Skeletal muscle satellite cell (primary cell): ENCODE results near the gene CYP4Z1. TPM values are rescaled to one million over a fixed set of nuclear protein-coding genes. Genes with fewer than 3 reads are reported as not detected.
"Not testable (repeated sequence)": the region's sequence is repeated elsewhere in the genome, so short reads cannot be mapped to it uniquely, and the experiment has no call there.

ENCODE experiments used
- H3K27me3 ChIP-seq: 2 replicates; pipeline ENCODE4 v1.7.0; 2013; ENCODE audit warnings: low read length; ENCODE audit not compliant: control insufficient read depth, insufficient read depth
- H3K36me3 ChIP-seq: 2 replicates; pipeline ENCODE4 v1.7.0; 2013; ENCODE audit warnings: mild to moderate bottlenecking, control low read depth, low read length; ENCODE audit not compliant: insufficient read depth
- H3K4me1 ChIP-seq: 2 replicates; pipeline ENCODE4 v1.7.0; 2013; ENCODE audit warnings: low read length; ENCODE audit not compliant: control insufficient read depth, insufficient read depth
- H3K4me2 ChIP-seq: 2 replicates; pipeline ENCODE4 v1.7.0; 2013; ENCODE audit warnings: mild to moderate bottlenecking, low read length
- H3K4me3 ChIP-seq: 2 replicates; pipeline ENCODE4 v1.7.0; 2013; ENCODE audit warnings: low read length
- H3K9ac ChIP-seq: 2 replicates; pipeline ENCODE4 v1.7.0; 2013; ENCODE audit warnings: mild to moderate bottlenecking, low read depth, low read length, moderate library complexity
- H3K9me3 ChIP-seq: replicated peaks from 2 replicates; pipeline ENCODE4 v1.7.0; 2013; ENCODE audit warnings: mild to moderate bottlenecking, control low read depth, low read length
- total RNA-seq: library from RNA; depleted of rRNA; stranded (reverse); fragments of >200 nt; gene quantifications from 2 replicates; pipeline ENCODE4 v1.2.3, GENCODE V29; 2012; rRNA removed

The CYP4Z1 gene, protein sequence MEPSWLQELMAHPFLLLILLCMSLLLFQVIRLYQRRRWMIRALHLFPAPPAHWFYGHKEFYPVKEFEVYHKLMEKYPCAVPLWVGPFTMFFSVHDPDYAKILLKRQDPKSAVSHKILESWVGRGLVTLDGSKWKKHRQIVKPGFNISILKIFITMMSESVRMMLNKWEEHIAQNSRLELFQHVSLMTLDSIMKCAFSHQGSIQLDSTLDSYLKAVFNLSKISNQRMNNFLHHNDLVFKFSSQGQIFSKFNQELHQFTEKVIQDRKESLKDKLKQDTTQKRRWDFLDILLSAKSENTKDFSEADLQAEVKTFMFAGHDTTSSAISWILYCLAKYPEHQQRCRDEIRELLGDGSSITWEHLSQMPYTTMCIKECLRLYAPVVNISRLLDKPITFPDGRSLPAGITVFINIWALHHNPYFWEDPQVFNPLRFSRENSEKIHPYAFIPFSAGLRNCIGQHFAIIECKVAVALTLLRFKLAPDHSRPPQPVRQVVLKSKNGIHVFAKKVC
- not detected in 2 replicates for total RNA-seq

DNA sequence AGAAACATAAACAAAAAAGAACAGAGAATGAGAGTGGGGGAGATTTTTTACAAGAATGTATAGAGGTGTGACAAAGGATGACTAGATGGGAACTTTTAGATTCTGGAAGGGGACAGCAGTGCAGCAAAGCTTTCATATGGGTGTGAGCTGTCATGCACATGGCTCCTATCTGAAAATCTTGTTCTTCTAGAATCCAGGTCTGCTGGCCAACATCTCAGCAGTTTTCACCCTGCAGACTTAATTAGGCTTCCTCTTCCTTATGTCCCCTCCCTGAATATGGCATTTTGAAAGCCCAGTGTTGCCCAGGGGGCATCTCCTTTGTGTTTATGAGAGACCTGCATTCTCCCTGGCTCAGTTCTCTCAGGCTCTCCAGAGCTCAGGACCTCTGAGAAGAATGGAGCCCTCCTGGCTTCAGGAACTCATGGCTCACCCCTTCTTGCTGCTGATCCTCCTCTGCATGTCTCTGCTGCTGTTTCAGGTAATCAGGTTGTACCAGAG is at the start of gene CYP4Z1:
Gene CYP4Z1 (plus strand): TSS at position 135 of the 498 bp plus-strand sequence. CDS start 260 bp downstream, at position 395.
- H3K36me3 ChIP-seq, result no peaks in the 10 kb centered on the region
- no peaks in the 10 kb centered on the region for H3K27me3 ChIP-seq
- no peaks in the 10 kb centered on the region for H3K4me1 ChIP-seq
- no peak within 1 kb of the TSS for H3K9ac ChIP-seq
- no peaks in the 10 kb centered on the region for H3K9me3 ChIP-seq
- H3K4me3 ChIP-seq, result no peak within 1 kb of the TSS
- no peak within 1 kb of the TSS for H3K4me2 ChIP-seq

GRCh38 chr1:47021070-47021469 is 46.0 kb upstream of the CYP4Z1 start:
- no peak overlapping the region for H3K9ac ChIP-seq
- no peaks in the 10 kb centered on the region for H3K4me1 ChIP-seq
- no peak overlapping the region for H3K4me3 ChIP-seq
- H3K9me3 ChIP-seq, result no peaks in the 10 kb centered on the region
- peaks cover 4% of the 10 kb centered on the region for H3K27me3 ChIP-seq
- H3K4me2 ChIP-seq, result no peak overlapping the region
- no peaks in the 10 kb centered on the region for H3K36me3 ChIP-seq

DNA sequence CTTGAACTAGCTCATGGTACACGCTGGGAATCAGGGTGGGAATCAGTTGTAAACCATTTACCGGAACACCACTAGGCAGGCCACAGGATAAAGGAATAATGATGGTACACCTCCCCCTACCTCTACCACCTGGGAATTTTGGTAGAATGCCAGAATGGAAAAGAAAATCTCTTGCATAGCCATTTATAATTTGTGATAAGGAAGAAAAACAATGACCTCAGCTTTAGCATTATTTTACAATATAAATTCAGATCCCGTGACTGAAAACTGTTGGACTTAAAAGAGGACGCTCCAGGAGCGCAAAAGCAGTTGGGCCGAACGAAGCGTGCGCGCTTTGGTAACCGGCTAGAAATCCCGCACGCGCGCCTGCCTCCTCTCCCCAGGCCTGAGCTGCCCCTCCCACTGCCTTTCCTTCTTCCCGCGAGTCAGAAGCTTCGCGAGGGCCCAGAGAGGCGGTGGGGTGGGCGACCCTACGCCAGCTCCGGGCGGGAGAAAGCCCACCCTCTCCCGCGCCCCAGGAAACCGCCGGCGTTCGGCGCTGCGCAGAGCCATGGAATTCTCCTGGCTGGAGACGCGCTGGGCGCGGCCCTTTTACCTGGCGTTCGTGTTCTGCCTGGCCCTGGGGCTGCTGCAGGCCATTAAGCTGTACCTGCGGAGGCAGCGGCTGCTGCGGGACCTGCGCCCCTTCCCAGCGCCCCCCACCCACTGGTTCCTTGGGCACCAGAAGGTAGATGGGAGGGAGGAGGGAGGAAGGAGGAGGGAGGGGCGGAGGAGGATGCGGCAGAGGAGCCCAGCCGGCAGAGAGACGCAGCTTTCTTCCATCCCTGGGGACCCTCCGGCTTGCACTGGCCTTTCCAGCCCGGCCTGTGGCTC is 43.5 kb upstream of the CYP4Z1 start, which contains the start of gene CYP4X1:
Gene CYP4X1 (plus strand): TSS at position 402 of the 873 bp plus-strand sequence. CDS start 149 bp downstream, at position 551.
- H3K27me3 ChIP-seq, result peaks cover 4% of the 10 kb centered on the region
- no peak within 1 kb of the TSS for H3K4me3 ChIP-seq
- H3K4me2 ChIP-seq, result no peak within 1 kb of the TSS

GRCh38 chr1:47024141-47024801 is 42.8 kb upstream of the CYP4Z1 start:
- no peak overlapping the region for H3K4me2 ChIP-seq
- no peak overlapping the region for H3K9ac ChIP-seq
- no peaks in the 10 kb centered on the region for H3K36me3 ChIP-seq
- H3K4me1 ChIP-seq, result no peaks in the 10 kb centered on the region
- H3K4me3 ChIP-seq, result no peak overlapping the region
- no peaks in the 10 kb centered on the region for H3K9me3 ChIP-seq
- H3K27me3 ChIP-seq, result peaks cover 4% of the 10 kb centered on the region

More for the DNA sequence above, 43.5 kb upstream of the CYP4Z1 start, which contains the start of gene CYP4X1:
- Histone ChIP-seq H3K9me3 (no peaks in the 10 kb centered on the region), H3K4me1 (no peaks in the 10 kb centered on the region), H3K36me3 (no peaks in the 10 kb centered on the region), H3K9ac (no peak within 1 kb of the TSS)

- Histone ChIP-seq H3K36me3 (no peaks in the 10 kb centered on the region), H3K9ac (no peak overlapping the region), H3K27me3 (no peaks in the 10 kb centered on the region)
These were observed 36.7 kb upstream of the CYP4Z1 start for GRCh38 chr1:47030170-47030805.

GRCh38 chr1:47031059-47031458 is 36.0 kb upstream of the CYP4Z1 start:
- Histone ChIP-seq H3K4me3 (no peak overlapping the region), H3K4me1 (no peaks in the 10 kb centered on the region), H3K9ac (no peak overlapping the region), H3K36me3 (no peaks in the 10 kb centered on the region), H3K9me3 (no peaks in the 10 kb centered on the region), H3K27me3 (no peaks in the 10 kb centered on the region), H3K4me2 (no peak overlapping the region)

More at GRCh38 chr1:47030170-47030805, 36.7 kb upstream of the CYP4Z1 start:
- no peak overlapping the region for H3K4me2 ChIP-seq
- H3K4me3 ChIP-seq, result no peak overlapping the region
- H3K4me1 ChIP-seq, result no peaks in the 10 kb centered on the region
- no peaks in the 10 kb centered on the region for H3K9me3 ChIP-seq

DNA sequence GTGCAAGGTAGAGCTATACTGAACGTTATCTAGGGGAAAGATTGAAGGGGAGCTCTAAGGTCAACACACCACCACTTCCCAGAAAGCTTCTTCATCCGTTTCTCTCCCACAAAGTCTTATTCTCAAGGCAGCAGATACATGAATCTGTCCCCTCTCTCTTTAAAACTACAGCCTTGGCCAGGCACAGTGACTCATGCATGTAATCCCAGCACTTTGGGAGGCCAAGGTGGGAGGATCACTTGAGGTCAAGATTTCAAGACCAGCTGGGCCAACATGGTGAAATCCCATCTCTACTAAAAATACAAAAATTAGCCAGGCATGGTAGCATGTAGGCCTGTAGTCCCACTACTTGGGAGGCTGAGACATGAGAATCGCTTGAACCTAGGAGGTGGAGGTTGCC is 35.4 kb upstream of the CYP4Z1 start:
- Histone ChIP-seq H3K36me3 (no peaks in the 10 kb centered on the region), H3K9me3 (no peaks in the 10 kb centered on the region), H3K4me2 (no peak overlapping the region), H3K4me1 (no peaks in the 10 kb centered on the region), H3K4me3 (no peak overlapping the region), H3K9ac (no peak overlapping the region), H3K27me3 (no peaks in the 10 kb centered on the region)

DNA sequence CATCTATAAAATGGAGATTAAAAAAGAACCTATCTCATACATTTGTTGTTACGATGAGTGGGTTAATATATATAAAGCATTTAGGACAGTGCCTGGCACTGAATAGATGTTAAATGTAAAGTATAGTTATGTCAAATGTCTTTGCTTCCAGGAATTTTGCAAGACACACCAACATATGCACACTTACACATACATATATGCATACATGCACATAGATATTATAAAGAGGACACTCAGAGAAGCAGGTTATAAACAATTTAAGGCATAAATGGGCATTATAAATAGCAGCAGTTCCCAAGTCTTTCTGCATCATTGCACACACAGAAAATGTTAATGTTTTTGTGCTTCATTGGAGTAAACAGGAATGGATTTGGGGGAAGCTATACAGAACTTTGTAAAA is 30.3 kb upstream of the CYP4Z1 start:
- no peak overlapping the region for H3K9ac ChIP-seq
- H3K4me1 ChIP-seq, result no peaks in the 10 kb centered on the region

GRCh38 chr1:47059376-47059775 is 7.7 kb upstream of the CYP4Z1 start:
- Histone ChIP-seq H3K9ac (no peak overlapping the region), H3K4me2 (no peak overlapping the region), H3K4me3 (no peak overlapping the region), H3K4me1 (no peaks in the 10 kb centered on the region), H3K9me3 (no peaks in the 10 kb centered on the region), H3K36me3 (no peaks in the 10 kb centered on the region), H3K27me3 (no peaks in the 10 kb centered on the region)

More for the DNA sequence above, 30.3 kb upstream of the CYP4Z1 start:
- Histone ChIP-seq H3K4me2 (no peak overlapping the region), H3K36me3 (no peaks in the 10 kb centered on the region), H3K4me3 (no peak overlapping the region), H3K27me3 (no peaks in the 10 kb centered on the region), H3K9me3 (no peaks in the 10 kb centered on the region)

GRCh38 chr1:47069080-47069479 is 2.0 kb downstream of the CYP4Z1 start:
- not testable (repeated sequence) for H3K9me3 ChIP-seq, H3K4me3 ChIP-seq, H3K27me3 ChIP-seq, H3K9ac ChIP-seq, H3K4me2 ChIP-seq, H3K36me3 ChIP-seq, H3K4me1 ChIP-seq
